NCI-H187 treated with DMSO at 0.1 percent for 48 hours (cell line): Measurements from ENCODE around the gene MYO1B.

Experiments
- DNase-seq: peaks from one replicate; lab custom pipeline; 2025; lab: John Stamatoyannopoulos, UW

Gene MYO1B

GRCh38 chr2:191362841-191363240 is 117.6 kb downstream of the MYO1B start:
- no peak for DNase-seq

- DNase-seq: no peak
These were observed 118.1 kb downstream of the MYO1B start for GRCh38 chr2:191363267-191363666.

GRCh38 chr2:191365089-191365488 is 119.9 kb downstream of the MYO1B start:
- no peak for DNase-seq

GRCh38 chr2:191366199-191366598 is 121.0 kb downstream of the MYO1B start:
- DNase-seq: no peak

GRCh38 chr2:191369034-191369433 is 123.8 kb downstream of the MYO1B start:
- no peak for DNase-seq

GRCh38 chr2:191374366-191374765 is 129.2 kb downstream of the MYO1B start:
- no peak for DNase-seq

- no peak for DNase-seq
These were observed 129.7 kb downstream of the MYO1B start for GRCh38 chr2:191374939-191375338.

GRCh38 chr2:191376981-191377629 is 131.9 kb downstream of the MYO1B start:
- DNase-seq: no peak

GRCh38 chr2:191379375-191379774 is 134.2 kb downstream of the MYO1B start:
- DNase-seq: no peak

- DNase-seq: no peak
These were observed 137.6 kb downstream of the MYO1B start for GRCh38 chr2:191382801-191383200.

GRCh38 chr2:191383486-191383885 is 138.3 kb downstream of the MYO1B start:
- no peak for DNase-seq

GRCh38 chr2:191384829-191385228 is 139.6 kb downstream of the MYO1B start:
- no peak for DNase-seq

GRCh38 chr2:191385416-191386160 is 140.4 kb downstream of the MYO1B start:
- no peak for DNase-seq

- DNase-seq: no peak
These were observed 141.8 kb downstream of the MYO1B start for GRCh38 chr2:191386938-191387536.

GRCh38 chr2:191389288-191389687 is 144.1 kb downstream of the MYO1B start:
- DNase-seq: no peak

- no peak for DNase-seq
These were observed 146.0 kb downstream of the MYO1B start for GRCh38 chr2:191391171-191391570.

GRCh38 chr2:191394043-191394442 is 148.8 kb downstream of the MYO1B start:
- DNase-seq: no peak

GRCh38 chr2:191396794-191397193 is 151.6 kb downstream of the MYO1B start:
- no peak for DNase-seq

GRCh38 chr2:191399601-191400000 is 154.4 kb downstream of the MYO1B start:
- no peak for DNase-seq

GRCh38 chr2:191401287-191401686 is 156.1 kb downstream of the MYO1B start:
- DNase-seq: no peak

- no peak for DNase-seq
These were observed 157.9 kb downstream of the MYO1B start for GRCh38 chr2:191402966-191403565.

- DNase-seq: no peak
These were observed 159.4 kb downstream of the MYO1B start for GRCh38 chr2:191404568-191404991.

GRCh38 chr2:191405546-191405945 is 160.3 kb downstream of the MYO1B start:
- DNase-seq: no peak
